Measurements from ENCODE around the gene LAMB4. TPM values are rescaled to one million over a fixed set of nuclear protein-coding genes. Genes with fewer than 3 reads are reported as not detected.

The LAMB4 gene
- total and polyA plus RNA-seq, 7 experiments from 2014 or later = 0.17 TPM; not detected in 6

DNA sequence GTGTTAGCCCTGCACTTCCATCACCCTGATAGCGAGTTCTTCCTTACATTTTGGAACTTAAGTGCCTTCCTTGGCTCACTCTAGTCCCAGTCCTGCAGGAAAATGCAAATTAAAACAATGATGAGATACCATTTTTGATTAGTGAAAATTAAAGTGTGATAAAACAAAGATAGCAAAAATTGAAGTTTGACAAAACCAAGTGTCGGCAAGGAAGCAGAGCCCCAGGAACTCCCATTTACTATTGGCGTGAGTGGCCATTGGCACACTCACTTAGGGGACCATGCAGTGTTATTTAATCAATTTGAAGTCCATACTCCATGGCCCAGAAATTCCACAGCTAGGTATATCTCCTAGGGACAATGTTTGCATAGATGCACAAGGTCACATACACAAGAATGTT lies 28.4 kb downstream of the LAMB4 start:
- H3K27me3 ChIP-seq (ENCODE audit: control insufficient read depth in 2 of 2, insufficient read depth in 2 of 2, low read length in 2 of 2) = no peaks in the 10 kb centered on the region
- DNase-seq (no peak), ATAC-seq (no peak)
- no peaks in the 10 kb centered on the region for H3K9me3 ChIP-seq (ENCODE audit: control insufficient read depth in 2 of 3, low read length in 3 of 3)
- no peak overlapping the region for H3K27ac ChIP-seq (ENCODE audit: low read depth, low read length)
- H3K4me3 ChIP-seq (ENCODE audit: low read length) = no peak overlapping the region
- POLR2A ChIA-PET = no interaction called here
- H3K36me3 ChIP-seq (ENCODE audit: control insufficient read depth in 2 of 3, insufficient read depth in 3 of 3, low read length in 3 of 3) = no peaks in the 10 kb centered on the region
- H3K4me3 Mint-ChIP-seq = no peak overlapping the region
- peaks cover 0 to 16% (median 6%) of the 10 kb centered on the region in 5 donors for H3K27me3 Mint-ChIP-seq
- H3K36me3 Mint-ChIP-seq = no peaks in the 10 kb centered on the region
- H3K9me3 Mint-ChIP-seq = no peaks in the 10 kb centered on the region
- CTCF ChIA-PET = no interaction called here
- intact Hi-C loops (cut with micrococcal nuclease) = no loop called here
- H3K4me1 ChIP-seq (ENCODE audit: control insufficient read depth in 2 of 2, insufficient read depth in 2 of 2, low read length in 2 of 2) = no peaks in the 10 kb centered on the region
- H3K27ac Mint-ChIP-seq = no peak overlapping the region
- H3K4me1 Mint-ChIP-seq = no peaks in the 10 kb centered on the region

DNA sequence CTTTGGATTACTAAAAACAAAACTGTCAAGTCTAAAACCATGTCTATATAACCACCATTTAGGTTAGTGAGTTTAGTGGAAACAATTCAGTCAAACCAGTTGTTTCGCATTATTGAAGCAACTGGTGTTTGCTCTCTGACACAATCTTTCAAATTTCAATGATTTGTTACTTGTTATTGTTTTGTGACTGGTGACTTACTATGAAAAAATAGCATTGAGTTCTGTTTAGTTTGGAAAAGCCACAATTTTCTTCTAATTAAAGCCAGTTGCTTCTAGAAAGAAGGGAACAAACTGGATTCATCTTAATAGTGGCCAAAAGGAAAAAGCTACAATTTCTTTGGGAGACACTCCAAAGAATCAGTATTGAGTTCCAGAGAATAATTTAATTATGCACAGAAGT lies 30.4 kb downstream of the LAMB4 start:
- Histone ChIP-seq H3K36me3 (ENCODE audit: control insufficient read depth in 2 of 3, insufficient read depth in 3 of 3, low read length in 3 of 3) (no peaks in the 10 kb centered on the region), H3K9me3 (ENCODE audit: control insufficient read depth in 2 of 3, low read length in 3 of 3) (no peaks in the 10 kb centered on the region), H3K4me3 (ENCODE audit: low read length) (no peak overlapping the region), H3K4me1 (ENCODE audit: control insufficient read depth in 2 of 2, insufficient read depth in 2 of 2, low read length in 2 of 2) (no peaks in the 10 kb centered on the region), H3K27me3 (ENCODE audit: control insufficient read depth in 2 of 2, insufficient read depth in 2 of 2, low read length in 2 of 2) (no peaks in the 10 kb centered on the region), H3K27ac (ENCODE audit: low read depth, low read length) (no peak overlapping the region)
- H3K27ac Mint-ChIP-seq = no peak overlapping the region
- intact Hi-C loops (cut with micrococcal nuclease) = no loop called here
- ATAC-seq (no peak), DNase-seq (no peak)
- no peaks in the 10 kb centered on the region for H3K4me1 Mint-ChIP-seq
- POLR2A ChIA-PET = no interaction called here
- CTCF ChIA-PET = no interaction called here
- H3K36me3 Mint-ChIP-seq = no peaks in the 10 kb centered on the region
- H3K4me3 Mint-ChIP-seq = no peak overlapping the region
- peaks cover 0 to 22% (median 12%) of the 10 kb centered on the region in 5 donors for H3K27me3 Mint-ChIP-seq
- H3K9me3 Mint-ChIP-seq = no peaks in the 10 kb centered on the region

DNA sequence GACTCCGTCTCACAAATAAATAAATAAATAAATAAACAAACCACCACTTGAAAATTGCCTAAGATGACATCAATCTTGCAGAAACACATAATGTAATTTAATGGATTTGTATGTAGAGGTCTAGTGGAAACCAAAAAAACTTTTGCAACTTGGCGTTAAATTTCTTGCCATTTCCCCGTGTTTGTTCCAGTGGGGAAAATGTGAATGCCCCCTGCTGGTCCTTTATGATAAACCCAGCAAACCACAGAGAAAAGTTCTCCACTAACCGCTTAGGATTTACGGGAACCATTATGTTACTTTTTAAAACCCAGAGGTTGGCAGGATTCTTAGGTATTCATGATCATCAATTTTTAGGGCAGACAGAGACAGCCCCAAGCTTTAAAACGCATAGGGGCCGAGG lies 32.5 kb downstream of the LAMB4 start:
- H3K4me3 Mint-ChIP-seq = no peak overlapping the region
- no peak overlapping the region for H3K27ac ChIP-seq (ENCODE audit: low read depth, low read length)
- H3K36me3 ChIP-seq (ENCODE audit: control insufficient read depth in 2 of 3, insufficient read depth in 3 of 3, low read length in 3 of 3) = no peaks in the 10 kb centered on the region
- DNase-seq = no peak
- ATAC-seq = no peak
- ChIA-PET CTCF (no interaction called here), POLR2A (no interaction called here)
- H3K27me3 ChIP-seq (ENCODE audit: control insufficient read depth in 2 of 2, insufficient read depth in 2 of 2, low read length in 2 of 2) = no peaks in the 10 kb centered on the region
- peaks cover 5 to 23% (median 13%) of the 10 kb centered on the region in 5 donors for H3K27me3 Mint-ChIP-seq
- H3K4me1 Mint-ChIP-seq = no peaks in the 10 kb centered on the region
- no peak overlapping the region for H3K27ac Mint-ChIP-seq
- intact Hi-C loops (cut with micrococcal nuclease) = no loop called here
- no peaks in the 10 kb centered on the region for H3K36me3 Mint-ChIP-seq
- H3K4me3 ChIP-seq (ENCODE audit: low read length) = no peak overlapping the region
- no peaks in the 10 kb centered on the region for H3K9me3 Mint-ChIP-seq
- no peaks in the 10 kb centered on the region for H3K4me1 ChIP-seq (ENCODE audit: control insufficient read depth in 2 of 2, insufficient read depth in 2 of 2, low read length in 2 of 2)
- H3K9me3 ChIP-seq (ENCODE audit: control insufficient read depth in 2 of 3, low read length in 3 of 3) = no peaks in the 10 kb centered on the region

DNA sequence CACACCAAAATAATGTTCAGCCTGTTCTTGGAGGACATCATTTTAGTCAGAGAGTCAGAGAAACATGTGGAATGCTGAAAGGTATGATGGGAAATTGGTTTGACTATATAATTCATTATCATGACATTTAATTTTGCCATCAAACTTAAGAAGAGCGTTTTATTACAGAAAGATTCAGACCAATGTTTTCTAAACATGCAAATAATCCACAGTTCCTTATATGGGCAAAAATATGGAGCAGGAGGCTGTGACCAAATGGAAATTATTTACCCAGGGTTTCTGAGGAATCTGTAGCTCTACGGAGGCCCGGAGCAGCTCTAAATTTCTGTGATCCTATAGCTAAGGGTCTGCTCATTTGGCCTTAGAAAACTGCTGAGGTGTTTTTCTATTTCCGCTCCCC lies 33.2 kb downstream of the LAMB4 start:
- H3K9me3 Mint-ChIP-seq = peaks cover 0 to under 1% (median 0%) of the 10 kb centered on the region in 11 donors
- no peaks in the 10 kb centered on the region for H3K36me3 Mint-ChIP-seq
- Histone ChIP-seq H3K27me3 (ENCODE audit: control insufficient read depth in 2 of 2, insufficient read depth in 2 of 2, low read length in 2 of 2) (no peaks in the 10 kb centered on the region), H3K4me1 (ENCODE audit: control insufficient read depth in 2 of 2, insufficient read depth in 2 of 2, low read length in 2 of 2) (no peaks in the 10 kb centered on the region), H3K36me3 (ENCODE audit: control insufficient read depth in 2 of 3, insufficient read depth in 3 of 3, low read length in 3 of 3) (no peaks in the 10 kb centered on the region), H3K27ac (ENCODE audit: low read depth, low read length) (no peak overlapping the region), H3K9me3 (ENCODE audit: control insufficient read depth in 2 of 3, low read length in 3 of 3) (no peaks in the 10 kb centered on the region), H3K4me3 (ENCODE audit: low read length) (no peak overlapping the region)
- H3K4me3 Mint-ChIP-seq = no peak overlapping the region
- ATAC-seq = no peak
- no peak overlapping the region for H3K27ac Mint-ChIP-seq
- no peak for DNase-seq
- ChIA-PET POLR2A (no interaction called here), CTCF (interaction anchor here (0.6 kb wide), 1 partner anchor 89 kb away, joined by 5 read pairs; no protein-coding TSS in a partner anchor)
- H3K27me3 Mint-ChIP-seq = peaks cover 5 to 27% (median 13%) of the 10 kb centered on the region in 5 donors
- no peaks in the 10 kb centered on the region for H3K4me1 Mint-ChIP-seq
- intact Hi-C loops (cut with micrococcal nuclease) = no loop called here

DNA sequence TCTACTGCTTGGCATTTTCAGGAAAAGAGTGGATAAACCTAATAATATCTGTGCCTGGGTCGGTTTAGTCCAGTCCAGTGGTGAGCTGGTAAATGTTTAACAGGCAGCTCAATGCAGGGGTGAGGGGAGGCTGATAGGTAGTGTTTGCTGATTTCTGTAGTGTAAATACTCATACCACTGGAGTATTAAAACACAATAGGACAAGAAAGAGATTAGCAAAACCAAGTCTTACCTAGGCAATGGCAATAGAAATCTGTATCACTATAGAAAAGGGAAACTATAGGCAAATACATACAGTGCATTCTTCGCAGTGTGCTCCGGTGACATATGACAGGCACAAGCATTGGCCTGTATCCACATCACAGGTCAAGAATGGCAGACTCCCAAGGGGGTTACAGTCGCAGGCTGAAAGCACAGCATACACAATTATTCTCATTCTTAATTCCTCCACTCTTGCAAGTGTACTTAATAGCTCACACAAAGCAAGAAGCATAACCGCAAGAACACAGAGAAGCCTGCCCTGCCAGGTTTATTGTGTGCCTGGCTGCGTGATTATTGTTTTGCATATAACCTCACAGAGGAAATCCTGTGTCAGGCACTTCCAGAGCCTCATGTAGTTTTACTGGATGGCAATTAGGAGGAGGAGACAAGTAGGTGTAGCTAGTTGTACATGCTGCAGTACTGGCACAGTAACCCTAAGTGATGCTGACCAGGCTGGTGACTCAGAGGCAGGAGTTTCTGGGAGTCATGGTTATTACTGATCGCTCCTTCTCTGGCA lies 35.0 kb downstream of the LAMB4 start:
- Histone ChIP-seq H3K4me1 (ENCODE audit: control insufficient read depth in 2 of 2, insufficient read depth in 2 of 2, low read length in 2 of 2) (no peaks in the 10 kb centered on the region), H3K36me3 (ENCODE audit: control insufficient read depth in 2 of 3, insufficient read depth in 3 of 3, low read length in 3 of 3) (no peaks in the 10 kb centered on the region), H3K9me3 (ENCODE audit: control insufficient read depth in 2 of 3, low read length in 3 of 3) (no peaks in the 10 kb centered on the region), H3K27ac (ENCODE audit: low read depth, low read length) (no peak overlapping the region), H3K4me3 (ENCODE audit: low read length) (no peak overlapping the region), H3K27me3 (ENCODE audit: control insufficient read depth in 2 of 2, insufficient read depth in 2 of 2, low read length in 2 of 2) (no peaks in the 10 kb centered on the region)
- intact Hi-C loops (cut with micrococcal nuclease) = no loop called here
- Mint-ChIP-seq H3K4me3 (no peak overlapping the region), H3K4me1 (no peaks in the 10 kb centered on the region), H3K27me3 (peaks cover 5 to 31% (median 21%) of the 10 kb centered on the region in 5 donors), H3K36me3 (no peaks in the 10 kb centered on the region), H3K9me3 (peaks cover 0 to 2% (median 0%) of the 10 kb centered on the region in 11 donors), H3K27ac (no peak overlapping the region)
- ATAC-seq (no peak), DNase-seq (no peak)
- CTCF ChIA-PET = no interaction called here
- POLR2A ChIA-PET = no interaction called here

DNA sequence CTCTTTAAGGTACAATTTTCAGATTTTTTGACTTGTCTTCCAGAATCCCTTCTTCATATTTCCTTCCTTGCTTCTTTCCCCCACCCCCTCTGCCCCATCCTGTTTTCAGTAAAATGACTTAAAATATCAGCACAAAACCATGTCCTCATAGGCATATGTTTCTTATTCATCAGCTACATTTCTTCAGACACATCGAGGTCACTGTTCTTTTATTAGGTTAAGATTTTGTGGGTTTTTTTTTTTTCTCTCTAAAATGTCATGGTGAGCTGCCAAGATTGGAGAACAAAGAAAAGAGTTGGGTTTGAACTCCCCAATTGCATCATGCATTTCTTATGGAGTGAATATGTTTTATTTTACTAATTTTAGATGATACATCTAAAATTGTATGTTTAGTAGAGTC lies 35.8 kb downstream of the LAMB4 start:
- ChIA-PET POLR2A (no interaction called here), CTCF (no interaction called here)
- Mint-ChIP-seq H3K27me3 (peaks cover 5 to 31% (median 21%) of the 10 kb centered on the region in 5 donors), H3K4me3 (no peak overlapping the region), H3K4me1 (no peaks in the 10 kb centered on the region), H3K27ac (no peak overlapping the region), H3K9me3 (peaks cover 0 to 2% (median 0%) of the 10 kb centered on the region in 11 donors), H3K36me3 (no peaks in the 10 kb centered on the region)
- intact Hi-C loops (cut with micrococcal nuclease) = no loop called here
- DNase-seq (no peak), ATAC-seq (no peak)
- Histone ChIP-seq H3K27ac (ENCODE audit: low read depth, low read length) (no peak overlapping the region), H3K4me1 (ENCODE audit: control insufficient read depth in 2 of 2, insufficient read depth in 2 of 2, low read length in 2 of 2) (no peaks in the 10 kb centered on the region), H3K4me3 (ENCODE audit: low read length) (no peak overlapping the region), H3K27me3 (ENCODE audit: control insufficient read depth in 2 of 2, insufficient read depth in 2 of 2, low read length in 2 of 2) (no peaks in the 10 kb centered on the region), H3K36me3 (ENCODE audit: control insufficient read depth in 2 of 3, insufficient read depth in 3 of 3, low read length in 3 of 3) (no peaks in the 10 kb centered on the region), H3K9me3 (ENCODE audit: control insufficient read depth in 2 of 3, low read length in 3 of 3) (no peaks in the 10 kb centered on the region)

DNA sequence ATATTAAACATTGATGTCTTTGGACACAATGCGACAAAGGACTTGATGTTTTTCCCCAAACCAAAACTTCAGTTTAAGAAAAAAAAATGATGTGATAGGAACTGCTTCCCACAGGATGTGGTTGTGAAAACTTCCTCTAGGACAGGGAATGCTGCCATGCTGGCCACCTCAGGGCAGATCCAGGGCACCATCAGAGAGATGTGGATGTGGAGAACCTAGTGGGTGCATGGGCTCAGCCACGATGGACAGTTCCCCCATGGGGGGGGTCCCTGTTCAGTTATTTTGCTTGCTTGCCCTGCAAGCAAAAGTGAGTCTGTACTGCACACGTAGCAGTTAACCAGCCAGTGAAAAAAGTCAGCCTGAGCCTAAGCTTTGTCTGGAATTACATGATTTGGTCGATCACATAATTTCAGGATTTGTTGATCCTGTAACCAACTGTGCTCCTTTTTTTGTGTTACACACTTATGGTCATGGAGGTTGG lies 36.3 kb downstream of the LAMB4 start:
- intact Hi-C loops (cut with micrococcal nuclease) = no loop called here
- CTCF ChIA-PET = no interaction called here
- H3K36me3 Mint-ChIP-seq = no peaks in the 10 kb centered on the region

More for the DNA sequence above, 36.3 kb downstream of the LAMB4 start:
- Histone ChIP-seq H3K27ac (ENCODE audit: low read depth, low read length) (no peak overlapping the region), H3K9me3 (ENCODE audit: control insufficient read depth in 2 of 3, low read length in 3 of 3) (no peaks in the 10 kb centered on the region), H3K4me1 (ENCODE audit: control insufficient read depth in 2 of 2, insufficient read depth in 2 of 2, low read length in 2 of 2) (no peaks in the 10 kb centered on the region), H3K4me3 (ENCODE audit: low read length) (no peak overlapping the region), H3K36me3 (ENCODE audit: control insufficient read depth in 2 of 3, insufficient read depth in 3 of 3, low read length in 3 of 3) (no peaks in the 10 kb centered on the region), H3K27me3 (ENCODE audit: control insufficient read depth in 2 of 2, insufficient read depth in 2 of 2, low read length in 2 of 2) (no peaks in the 10 kb centered on the region)
- H3K27me3 Mint-ChIP-seq = peaks cover 5 to 27% (median 21%) of the 10 kb centered on the region in 5 donors
- H3K4me3 Mint-ChIP-seq = no peak overlapping the region
- ATAC-seq (no peak), DNase-seq (no peak)
- peaks cover 0 to 1% (median 0%) of the 10 kb centered on the region in 7 donors for H3K4me1 Mint-ChIP-seq
- H3K9me3 Mint-ChIP-seq = peaks cover 0 to 2% (median 0%) of the 10 kb centered on the region in 11 donors
- POLR2A ChIA-PET = no interaction called here
- H3K27ac Mint-ChIP-seq = no peak overlapping the region
